Dedifferentiated amniotic fluid mesenchymal stem cell (primary cell): ENCODE measurements around the gene AMBRA1.

Experiments
- DNase-seq: peaks from one replicate; pipeline ENCODE4 v3.0.0-alpha.2; 2016; ENCODE audit errors: extremely low spot score

Gene AMBRA1

GRCh38 chr11:46577058-46577457 lies 16.8 kb downstream of the AMBRA1 start:
- DNase-seq, result no peak

GRCh38 chr11:46574656-46575055 lies 19.2 kb downstream of the AMBRA1 start:
- DNase-seq, result no peak

GRCh38 chr11:46570790-46571398 lies 22.9 kb downstream of the AMBRA1 start:
- DNase-seq, result no peak

- no peak for DNase-seq
Measured at GRCh38 chr11:46565232-46565840, 28.5 kb downstream of the AMBRA1 start.

- no peak for DNase-seq
Measured at GRCh38 chr11:46564459-46564858, 29.4 kb downstream of the AMBRA1 start.

GRCh38 chr11:46562527-46562926 lies 31.3 kb downstream of the AMBRA1 start:
- DNase-seq, result no peak

- DNase-seq, result no peak
Measured at GRCh38 chr11:46560300-46560991, 33.4 kb downstream of the AMBRA1 start.

GRCh38 chr11:46559815-46560214 lies 34.0 kb downstream of the AMBRA1 start:
- no peak for DNase-seq

- no peak for DNase-seq
Measured at GRCh38 chr11:46557684-46558151, 36.1 kb downstream of the AMBRA1 start.

- no peak for DNase-seq
Measured at GRCh38 chr11:46555267-46556054, 38.4 kb downstream of the AMBRA1 start.

GRCh38 chr11:46554213-46555147 lies 39.3 kb downstream of the AMBRA1 start:
- DNase-seq, result peak; percentile 43

GRCh38 chr11:46553814-46554212 lies 40.0 kb downstream of the AMBRA1 start:
- no peak for DNase-seq

- no peak for DNase-seq
Measured at GRCh38 chr11:46551261-46551660, 42.6 kb downstream of the AMBRA1 start.

- no peak for DNase-seq
Measured at GRCh38 chr11:46547579-46547978, 46.2 kb downstream of the AMBRA1 start.

- no peak for DNase-seq
Measured at GRCh38 chr11:46543564-46543963, 50.3 kb downstream of the AMBRA1 start.

GRCh38 chr11:46541593-46542371 lies 52.0 kb downstream of the AMBRA1 start:
- DNase-seq, result no peak

GRCh38 chr11:46540807-46541206 lies 53.0 kb downstream of the AMBRA1 start:
- DNase-seq, result no peak

- DNase-seq, result peak; percentile 58
Measured at GRCh38 chr11:46537537-46538295, 56.1 kb downstream of the AMBRA1 start.

GRCh38 chr11:46537121-46537520 lies 56.7 kb downstream of the AMBRA1 start:
- DNase-seq, result no peak

- no peak for DNase-seq
Measured at GRCh38 chr11:46535688-46536087, 58.1 kb downstream of the AMBRA1 start.
